OCI-LY3 (cell line): Measurements from ENCODE around the gene DDX10.
"Not testable (repeated sequence)": the region's sequence is repeated elsewhere in the genome, so short reads cannot be mapped to it uniquely, and the experiment has no call there.

Source experiments
- H2AFZ ChIP-seq: fragments of 200-600, 300-600 bp; shearing (Covaris generic); 2 replicates; pipeline ENCODE4 v1.6.0; 2014; ENCODE audit warnings: antibody characterized with exemption, low read depth, low read length
- H3K27ac ChIP-seq: fragments of 200-600, 300-600 bp; sonication (generic); 2 replicates; pipeline ENCODE4 v1.5.1; 2014; ENCODE audit warnings: mild to moderate bottlenecking, low read length, moderate library complexity, mixed read lengths
- H3K27me3 ChIP-seq: fragments of 200-600, 300-600 bp; sonication (generic); 2 replicates; pipeline ENCODE4 v1.6.1; 2014; ENCODE audit warnings: low read depth, low read length, mixed read lengths
- H3K36me3 ChIP-seq: fragments of 200-600, 300-600 bp; sonication (generic); replicated peaks from 2 replicates; pipeline ENCODE3; 2014; ENCODE audit warnings: low read depth, low read length, mixed read lengths
- H3K4me1 ChIP-seq: fragments of 300-600, 200-600 bp; sonication (generic); 2 replicates; pipeline ENCODE4 v1.6.1; 2014; ENCODE audit warnings: low read length, mixed read lengths
- H3K4me2 ChIP-seq: fragments of 200-600, 300-600 bp; sonication (generic); 2 replicates; pipeline ENCODE4 v1.6.1; 2014; ENCODE audit warnings: low read length, mixed read lengths
- H3K4me3 ChIP-seq: fragments of 300-600, 200-600 bp; sonication (generic); 2 replicates; pipeline ENCODE4 v1.5.1; 2014; ENCODE audit warnings: antibody characterized with exemption, mild to moderate bottlenecking, low read length, moderate library complexity
- H3K79me2 ChIP-seq: fragments of 300-600, 200-600 bp; shearing (Covaris generic); 2 replicates; pipeline ENCODE4 v1.6.1; 2014; ENCODE audit warnings: mild to moderate bottlenecking, low read length, mixed read lengths
- H3K9ac ChIP-seq: fragments of 300-600, 200-600 bp; shearing (Covaris generic); 2 replicates; pipeline ENCODE4 v1.6.0; 2014; ENCODE audit warnings: mild to moderate bottlenecking, low read length, moderate library complexity
- H3K9me3 ChIP-seq: fragments of 200-600, 300-600 bp; shearing (Covaris generic); 2 replicates; pipeline ENCODE4 v1.6.1; 2014; ENCODE audit warnings: low read length, mixed read lengths; ENCODE audit not compliant: insufficient read depth
- H4K20me1 ChIP-seq: fragments of 200-600, 300-600 bp; sonication (generic); 2 replicates; pipeline ENCODE4 v1.6.1; 2016; ENCODE audit warnings: low read length, mixed read lengths; ENCODE audit not compliant: insufficient read depth
- EZH2phosphoT487 ChIP-seq: fragments of 200-600 bp; shearing (Covaris generic); IDR thresholded peaks from 2 replicates; pipeline ENCODE4 v1.6.1; 2018; ENCODE audit warnings: antibody characterized with exemption, mixed run types, low read depth
- TF ChIP-seq, protein P1 (sequence below): fragments of 200-600, 300-600 bp; sonication (generic); IDR thresholded peaks from 2 replicates; pipeline ENCODE4 v1.5.1; 2014; ENCODE audit warnings: antibody characterized with exemption, low read length, low read depth

Gene DDX10

DNA sequence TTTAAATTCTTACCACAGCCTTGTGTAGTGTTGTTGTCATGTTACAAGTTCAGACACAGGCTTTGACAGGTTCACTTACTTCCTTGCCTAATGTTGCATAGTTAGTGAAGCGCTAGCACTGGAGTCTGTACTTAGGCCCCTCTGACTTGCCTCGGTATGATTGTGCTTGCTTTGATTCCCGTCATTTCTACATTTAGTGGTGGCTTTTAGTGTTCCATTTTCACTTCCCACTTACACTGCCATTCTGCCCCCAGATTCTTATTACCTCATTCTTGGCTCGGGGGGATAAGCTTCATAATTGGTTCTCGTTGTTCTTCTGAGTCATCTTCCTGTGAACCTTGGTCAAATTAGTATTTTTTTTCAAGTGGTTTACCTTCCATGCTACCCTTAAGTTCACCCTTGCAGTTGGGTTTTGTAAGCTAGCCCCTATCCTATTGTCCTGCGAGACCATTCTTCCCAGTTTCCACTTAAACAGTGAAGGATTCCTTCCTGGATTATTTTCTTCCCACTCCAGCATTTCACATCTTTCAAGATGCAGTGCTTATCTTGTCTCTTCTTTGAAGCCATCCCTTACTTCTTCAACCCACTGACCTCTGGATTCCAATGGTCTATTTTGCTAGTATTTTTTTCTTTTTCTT is 68.7 kb downstream of the DDX10 start:
- Histone ChIP-seq H3K4me3 (peak overlapping the region; percentile 29), H3K79me2 (peaks cover 59% of the 10 kb centered on the region), H3K4me1 (peaks cover 34% of the 10 kb centered on the region), H4K20me1 (peaks cover 36% of the 10 kb centered on the region), H3K4me2 (peak overlapping the region; percentile 59), H3K27me3 (no peaks in the 10 kb centered on the region), H3K27ac (peak overlapping the region; percentile 29; the same call in 1 of the 2 replicates), H3K36me3 (peaks cover 4% of the 10 kb centered on the region), H3K9ac (no peak overlapping the region), H2AFZ (no peak overlapping the region), H3K9me3 (no peaks in the 10 kb centered on the region)
- no peak for TF ChIP-seq EZH2phosphoT487
- TF ChIP-seq, protein P1, sequence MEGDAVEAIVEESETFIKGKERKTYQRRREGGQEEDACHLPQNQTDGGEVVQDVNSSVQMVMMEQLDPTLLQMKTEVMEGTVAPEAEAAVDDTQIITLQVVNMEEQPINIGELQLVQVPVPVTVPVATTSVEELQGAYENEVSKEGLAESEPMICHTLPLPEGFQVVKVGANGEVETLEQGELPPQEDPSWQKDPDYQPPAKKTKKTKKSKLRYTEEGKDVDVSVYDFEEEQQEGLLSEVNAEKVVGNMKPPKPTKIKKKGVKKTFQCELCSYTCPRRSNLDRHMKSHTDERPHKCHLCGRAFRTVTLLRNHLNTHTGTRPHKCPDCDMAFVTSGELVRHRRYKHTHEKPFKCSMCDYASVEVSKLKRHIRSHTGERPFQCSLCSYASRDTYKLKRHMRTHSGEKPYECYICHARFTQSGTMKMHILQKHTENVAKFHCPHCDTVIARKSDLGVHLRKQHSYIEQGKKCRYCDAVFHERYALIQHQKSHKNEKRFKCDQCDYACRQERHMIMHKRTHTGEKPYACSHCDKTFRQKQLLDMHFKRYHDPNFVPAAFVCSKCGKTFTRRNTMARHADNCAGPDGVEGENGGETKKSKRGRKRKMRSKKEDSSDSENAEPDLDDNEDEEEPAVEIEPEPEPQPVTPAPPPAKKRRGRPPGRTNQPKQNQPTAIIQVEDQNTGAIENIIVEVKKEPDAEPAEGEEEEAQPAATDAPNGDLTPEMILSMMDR = no peak

GRCh38 chr11:108734283-108734682 is 69.4 kb downstream of the DDX10 start:
- peaks cover 61% of the 10 kb centered on the region for H3K79me2 ChIP-seq
- peaks cover 34% of the 10 kb centered on the region for H3K4me1 ChIP-seq
- peak overlapping the region; percentile 29; the same call in 1 of the 2 replicates for H3K27ac ChIP-seq
- no peak overlapping the region for H3K9ac ChIP-seq
- H3K27me3 ChIP-seq = no peaks in the 10 kb centered on the region
- no peak overlapping the region for H3K4me2 ChIP-seq
- no peaks in the 10 kb centered on the region for H3K9me3 ChIP-seq
- TF ChIP-seq EZH2phosphoT487 = no peak
- H3K4me3 ChIP-seq = no peak overlapping the region
- peaks cover 11% of the 10 kb centered on the region for H3K36me3 ChIP-seq
- H2AFZ ChIP-seq = no peak overlapping the region
- peaks cover 30% of the 10 kb centered on the region for H4K20me1 ChIP-seq

- peaks cover 29% of the 10 kb centered on the region for H4K20me1 ChIP-seq
- H3K4me1 ChIP-seq = peaks cover 34% of the 10 kb centered on the region
- no peak overlapping the region for H2AFZ ChIP-seq
- H3K9ac ChIP-seq = no peak overlapping the region
- no peak for TF ChIP-seq EZH2phosphoT487
- TF ChIP-seq, protein P1 = peak; percentile 68
- H3K79me2 ChIP-seq = peaks cover 58% of the 10 kb centered on the region
- peaks cover 11% of the 10 kb centered on the region for H3K36me3 ChIP-seq
- H3K9me3 ChIP-seq = no peaks in the 10 kb centered on the region
- H3K4me3 ChIP-seq = no peak overlapping the region
- peak overlapping the region; percentile 35; the same call in 1 of the 2 replicates for H3K4me2 ChIP-seq
- no peak overlapping the region for H3K27ac ChIP-seq
- no peaks in the 10 kb centered on the region for H3K27me3 ChIP-seq
Observed at GRCh38 chr11:108734956-108735559, 70.2 kb downstream of the DDX10 start.

GRCh38 chr11:108740132-108740531 is 75.3 kb downstream of the DDX10 start:
- H3K27me3 ChIP-seq, H3K9ac ChIP-seq, H3K9me3 ChIP-seq, H2AFZ ChIP-seq, H3K4me1 ChIP-seq, H4K20me1 ChIP-seq, H3K27ac ChIP-seq, H3K36me3 ChIP-seq, H3K4me3 ChIP-seq, H3K4me2 ChIP-seq: not testable (repeated sequence)
- H3K79me2 ChIP-seq = peaks cover 54% of the 10 kb centered on the region

GRCh38 chr11:108743851-108744250 is 79.0 kb downstream of the DDX10 start:
- Histone ChIP-seq H3K4me2 (no peak overlapping the region), H3K9me3 (no peaks in the 10 kb centered on the region), H3K4me3 (no peak overlapping the region), H3K4me1 (no peaks in the 10 kb centered on the region), H2AFZ (no peak overlapping the region), H3K27ac (no peak overlapping the region), H3K9ac (no peak overlapping the region), H3K79me2 (peaks cover 24% of the 10 kb centered on the region), H3K27me3 (no peaks in the 10 kb centered on the region), H4K20me1 (no peaks in the 10 kb centered on the region), H3K36me3 (peaks cover 4% of the 10 kb centered on the region)
- TF ChIP-seq EZH2phosphoT487 = no peak
